ENCODE measurements around the gene TTF1. TPM values are rescaled to one million over a fixed set of nuclear protein-coding genes. Genes with fewer than 3 reads are reported as not detected.
A peak's percentile ranks its signal among the peaks of the same experiment; 100 is the strongest.

Gene TTF1
- total RNA-seq, 1 donor: 6.9 TPM

GRCh38 chr9:132415181-132415580 lies 8.5 kb upstream of the TTF1 start:
- H3K4me3 ChIP-seq (ENCODE audit: low read depth, low read length): no peak overlapping the region
- no peak for DNase-seq (ENCODE audit: low read depth)
- TF ChIP-seq, protein P1, sequence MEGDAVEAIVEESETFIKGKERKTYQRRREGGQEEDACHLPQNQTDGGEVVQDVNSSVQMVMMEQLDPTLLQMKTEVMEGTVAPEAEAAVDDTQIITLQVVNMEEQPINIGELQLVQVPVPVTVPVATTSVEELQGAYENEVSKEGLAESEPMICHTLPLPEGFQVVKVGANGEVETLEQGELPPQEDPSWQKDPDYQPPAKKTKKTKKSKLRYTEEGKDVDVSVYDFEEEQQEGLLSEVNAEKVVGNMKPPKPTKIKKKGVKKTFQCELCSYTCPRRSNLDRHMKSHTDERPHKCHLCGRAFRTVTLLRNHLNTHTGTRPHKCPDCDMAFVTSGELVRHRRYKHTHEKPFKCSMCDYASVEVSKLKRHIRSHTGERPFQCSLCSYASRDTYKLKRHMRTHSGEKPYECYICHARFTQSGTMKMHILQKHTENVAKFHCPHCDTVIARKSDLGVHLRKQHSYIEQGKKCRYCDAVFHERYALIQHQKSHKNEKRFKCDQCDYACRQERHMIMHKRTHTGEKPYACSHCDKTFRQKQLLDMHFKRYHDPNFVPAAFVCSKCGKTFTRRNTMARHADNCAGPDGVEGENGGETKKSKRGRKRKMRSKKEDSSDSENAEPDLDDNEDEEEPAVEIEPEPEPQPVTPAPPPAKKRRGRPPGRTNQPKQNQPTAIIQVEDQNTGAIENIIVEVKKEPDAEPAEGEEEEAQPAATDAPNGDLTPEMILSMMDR (IDR thresholded peaks at IDR 0.05; ENCODE audit: insufficient read depth, low read depth, low read length): no peak

- H3K4me3 ChIP-seq (ENCODE audit: low read depth, low read length): no peak overlapping the region
- TF ChIP-seq, protein P1 (IDR thresholded peaks at IDR 0.05; ENCODE audit: insufficient read depth, low read depth, low read length): no peak
- no peak for DNase-seq (ENCODE audit: low read depth)
These were observed 8.1 kb upstream of the TTF1 start for GRCh38 chr9:132414731-132415130.

- H3K4me3 ChIP-seq (ENCODE audit: low read depth, low read length): no peak overlapping the region
- DNase-seq (ENCODE audit: low read depth): no peak
- TF ChIP-seq, protein P1 (IDR thresholded peaks at IDR 0.05; ENCODE audit: insufficient read depth, low read depth, low read length): no peak
These were observed 7.3 kb upstream of the TTF1 start for GRCh38 chr9:132413926-132414325.

DNA sequence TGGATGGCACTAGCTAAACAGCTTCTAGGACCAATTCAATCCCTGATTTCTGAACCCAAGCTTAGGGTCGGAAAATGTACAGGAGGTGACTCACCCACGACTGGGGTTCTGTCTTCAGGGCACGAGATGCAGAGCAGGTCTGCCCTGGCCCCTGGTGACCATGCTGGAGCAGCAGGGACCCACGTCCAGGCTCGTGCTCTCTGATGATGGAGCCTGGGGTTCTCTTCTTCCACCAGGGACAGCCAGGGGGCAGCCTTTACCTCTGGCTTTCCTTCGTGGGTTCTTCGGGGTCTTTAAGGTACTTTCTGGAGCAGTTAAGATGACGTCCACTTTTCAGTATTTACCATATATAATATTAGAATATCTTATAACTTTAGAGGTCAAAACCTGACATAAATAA lies 5.4 kb upstream of the TTF1 start:
- no peak overlapping the region for H3K4me3 ChIP-seq (ENCODE audit: low read depth, low read length)
- DNase-seq (ENCODE audit: low read depth): no peak
- TF ChIP-seq, protein P1 (IDR thresholded peaks at IDR 0.05; ENCODE audit: insufficient read depth, low read depth, low read length): peak; percentile 74

DNA sequence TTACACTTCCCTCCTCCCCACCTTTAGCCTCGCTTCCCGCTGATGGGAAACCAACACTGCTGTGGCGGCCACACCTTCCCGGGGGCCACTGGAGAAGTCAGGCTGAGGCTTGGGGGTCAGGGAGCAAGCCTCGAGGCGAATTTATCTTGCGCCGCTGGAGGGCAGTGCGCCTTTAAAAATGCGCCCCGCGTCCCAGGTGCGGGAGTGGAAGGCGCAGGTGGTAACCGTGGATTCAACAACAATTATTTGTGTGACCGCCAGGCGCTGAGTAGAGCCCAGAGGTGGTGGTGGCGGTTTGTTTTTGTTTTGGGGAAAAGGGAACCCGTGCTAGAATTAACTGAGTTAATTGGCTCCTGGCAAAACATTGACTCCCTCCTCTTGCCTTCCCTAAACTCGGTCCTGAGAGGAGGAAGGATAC lies 4.5 kb upstream of the TTF1 start:
- TF ChIP-seq, protein P1 (IDR thresholded peaks at IDR 0.05; ENCODE audit: insufficient read depth, low read depth, low read length): peak; percentile 51
- H3K4me3 ChIP-seq (ENCODE audit: low read depth, low read length): no peak overlapping the region
- peak; percentile 18 for DNase-seq (ENCODE audit: low read depth)

GRCh38 chr9:132410642-132411041 lies 4.0 kb upstream of the TTF1 start:
- TF ChIP-seq, protein P1 (IDR thresholded peaks at IDR 0.05; ENCODE audit: insufficient read depth, low read depth, low read length): no peak
- no peak for DNase-seq (ENCODE audit: low read depth)
- peak overlapping the region; percentile 54 for H3K4me3 ChIP-seq (ENCODE audit: low read depth, low read length)

- peak; percentile 56 for DNase-seq (ENCODE audit: low read depth)
- TF ChIP-seq, protein P1 (IDR thresholded peaks at IDR 0.05; ENCODE audit: insufficient read depth, low read depth, low read length): no peak
- H3K4me3 ChIP-seq (ENCODE audit: low read depth, low read length): peak within 1 kb of the TSS; percentile 54
These were observed 3.3 kb upstream of the TTF1 start, which contains the start of gene CFAP77 for GRCh38 chr9:132409828-132410528. Gene CFAP77, plus strand, starts transcription at chr9:132410211. Its CDS starts 61 bp downstream, at chr9:132410272.
